ENCODE results near the gene HS1BP3. TPM values are rescaled to one million over a fixed set of nuclear protein-coding genes. Genes with fewer than 3 reads are reported as not detected.

The HS1BP3 gene
- total RNA-seq, 1 experiment from 2014 or later, result 12.8 TPM

DNA sequence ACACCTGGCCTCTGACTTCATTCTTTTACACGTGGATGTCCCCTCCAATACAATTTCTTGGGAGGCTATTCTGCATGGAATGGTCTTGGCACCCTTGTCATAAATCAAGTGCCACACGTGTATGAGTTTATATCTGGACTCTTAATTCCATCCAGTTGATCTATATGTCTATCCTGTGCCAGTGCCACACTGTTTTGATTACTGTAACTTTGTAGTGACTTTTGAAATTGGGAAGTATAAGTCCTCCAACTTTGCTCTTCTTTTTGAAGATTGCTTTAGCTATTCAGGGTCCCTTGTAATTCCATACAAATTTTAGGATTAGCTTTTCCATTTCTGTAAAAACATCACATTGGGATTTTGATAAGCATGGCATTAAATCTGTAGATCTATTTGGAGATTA is 43.5 kb downstream of the HS1BP3 start:
- Histone ChIP-seq H3K9me2 (replicated peaks; ENCODE audit: insufficient read depth, low read length) (no peaks in the 10 kb centered on the region), H3K9me3 (ENCODE audit: low read length) (no peaks in the 10 kb centered on the region), H3K4me1 (ENCODE audit: low read length) (no peaks in the 10 kb centered on the region), H3K9ac (ENCODE audit: low read length) (no peak overlapping the region), H3K4me3 (ENCODE audit: low read length) (no peak overlapping the region), H3K4me2 (ENCODE audit: low read depth, low read length, poor library complexity, severe bottlenecking) (no peak overlapping the region), H4K20me1 (ENCODE audit: insufficient read depth, low read depth, low read length) (no peaks in the 10 kb centered on the region), H2AFZ (ENCODE audit: low read length) (no peak overlapping the region), H3K27ac (ENCODE audit: low read length) (no peak overlapping the region), H3K27me3 (ENCODE audit: low read length) (no peaks in the 10 kb centered on the region), H3K36me3 (ENCODE audit: insufficient read depth, low read length) (no peaks in the 10 kb centered on the region), H3K79me2 (ENCODE audit: low read length) (no peaks in the 10 kb centered on the region)
- no peak for DNase-seq

- no peak overlapping the region for H3K27ac ChIP-seq (ENCODE audit: low read length)
- no peak overlapping the region for H3K4me3 ChIP-seq (ENCODE audit: low read length)
- H4K20me1 ChIP-seq (ENCODE audit: insufficient read depth, low read depth, low read length), result no peaks in the 10 kb centered on the region
- no peaks in the 10 kb centered on the region for H3K79me2 ChIP-seq (ENCODE audit: low read length)
- no peak overlapping the region for H3K9ac ChIP-seq (ENCODE audit: low read length)
- H2AFZ ChIP-seq (ENCODE audit: low read length), result no peak overlapping the region
- H3K9me2 ChIP-seq (replicated peaks; ENCODE audit: insufficient read depth, low read length), result no peaks in the 10 kb centered on the region
- no peaks in the 10 kb centered on the region for H3K27me3 ChIP-seq (ENCODE audit: low read length)
- no peaks in the 10 kb centered on the region for H3K9me3 ChIP-seq (ENCODE audit: low read length)
- no peak overlapping the region for H3K4me2 ChIP-seq (ENCODE audit: low read depth, low read length, poor library complexity, severe bottlenecking)
- H3K4me1 ChIP-seq (ENCODE audit: low read length), result no peaks in the 10 kb centered on the region
- H3K36me3 ChIP-seq (ENCODE audit: insufficient read depth, low read length), result no peaks in the 10 kb centered on the region
- no peak for DNase-seq
Measured at GRCh38 chr2:20606198-20606597, 44.7 kb downstream of the HS1BP3 start.

- Histone ChIP-seq H3K27ac (ENCODE audit: low read length) (no peak overlapping the region), H3K36me3 (ENCODE audit: insufficient read depth, low read length) (no peaks in the 10 kb centered on the region), H2AFZ (ENCODE audit: low read length) (no peak overlapping the region), H3K4me2 (ENCODE audit: low read depth, low read length, poor library complexity, severe bottlenecking) (no peak overlapping the region), H3K79me2 (ENCODE audit: low read length) (no peaks in the 10 kb centered on the region), H3K27me3 (ENCODE audit: low read length) (no peaks in the 10 kb centered on the region), H3K9me3 (ENCODE audit: low read length) (no peaks in the 10 kb centered on the region), H3K9me2 (replicated peaks; ENCODE audit: insufficient read depth, low read length) (no peaks in the 10 kb centered on the region), H4K20me1 (ENCODE audit: insufficient read depth, low read depth, low read length) (peaks cover 4% of the 10 kb centered on the region; the same call in 1 of the 2 replicates), H3K4me1 (ENCODE audit: low read length) (no peaks in the 10 kb centered on the region), H3K4me3 (ENCODE audit: low read length) (no peak overlapping the region), H3K9ac (ENCODE audit: low read length) (no peak overlapping the region)
- DNase-seq, result no peak
Measured at GRCh38 chr2:20604951-20605381, 45.9 kb downstream of the HS1BP3 start.

- H3K4me2 ChIP-seq (ENCODE audit: low read depth, low read length, poor library complexity, severe bottlenecking), result no peak overlapping the region
- no peak overlapping the region for H3K27ac ChIP-seq (ENCODE audit: low read length)
- no peaks in the 10 kb centered on the region for H3K9me2 ChIP-seq (replicated peaks; ENCODE audit: insufficient read depth, low read length)
- no peak overlapping the region for H3K9ac ChIP-seq (ENCODE audit: low read length)
- DNase-seq, result no peak
- no peaks in the 10 kb centered on the region for H3K4me1 ChIP-seq (ENCODE audit: low read length)
- H3K79me2 ChIP-seq (ENCODE audit: low read length), result no peaks in the 10 kb centered on the region
- no peaks in the 10 kb centered on the region for H3K27me3 ChIP-seq (ENCODE audit: low read length)
- no peaks in the 10 kb centered on the region for H3K9me3 ChIP-seq (ENCODE audit: low read length)
- no peak overlapping the region for H2AFZ ChIP-seq (ENCODE audit: low read length)
- H4K20me1 ChIP-seq (ENCODE audit: insufficient read depth, low read depth, low read length), result peaks cover 6% of the 10 kb centered on the region; the same call in 1 of the 2 replicates
- no peak overlapping the region for H3K4me3 ChIP-seq (ENCODE audit: low read length)
- H3K36me3 ChIP-seq (ENCODE audit: insufficient read depth, low read length), result no peaks in the 10 kb centered on the region
Measured at GRCh38 chr2:20604401-20604911, 46.4 kb downstream of the HS1BP3 start.

GRCh38 chr2:20603791-20604190 is 47.1 kb downstream of the HS1BP3 start:
- H3K9me3 ChIP-seq (ENCODE audit: low read length), result no peaks in the 10 kb centered on the region
- no peaks in the 10 kb centered on the region for H3K9me2 ChIP-seq (replicated peaks; ENCODE audit: insufficient read depth, low read length)
- no peak overlapping the region for H3K4me3 ChIP-seq (ENCODE audit: low read length)
- no peak for DNase-seq
- no peaks in the 10 kb centered on the region for H3K27me3 ChIP-seq (ENCODE audit: low read length)
- no peak overlapping the region for H3K27ac ChIP-seq (ENCODE audit: low read length)
- no peaks in the 10 kb centered on the region for H3K4me1 ChIP-seq (ENCODE audit: low read length)
- no peaks in the 10 kb centered on the region for H3K36me3 ChIP-seq (ENCODE audit: insufficient read depth, low read length)
- H4K20me1 ChIP-seq (ENCODE audit: insufficient read depth, low read depth, low read length), result peaks cover 6% of the 10 kb centered on the region; the same call in 1 of the 2 replicates
- no peak overlapping the region for H2AFZ ChIP-seq (ENCODE audit: low read length)
- no peak overlapping the region for H3K9ac ChIP-seq (ENCODE audit: low read length)
- no peak overlapping the region for H3K4me2 ChIP-seq (ENCODE audit: low read depth, low read length, poor library complexity, severe bottlenecking)
- H3K79me2 ChIP-seq (ENCODE audit: low read length), result no peaks in the 10 kb centered on the region

DNA sequence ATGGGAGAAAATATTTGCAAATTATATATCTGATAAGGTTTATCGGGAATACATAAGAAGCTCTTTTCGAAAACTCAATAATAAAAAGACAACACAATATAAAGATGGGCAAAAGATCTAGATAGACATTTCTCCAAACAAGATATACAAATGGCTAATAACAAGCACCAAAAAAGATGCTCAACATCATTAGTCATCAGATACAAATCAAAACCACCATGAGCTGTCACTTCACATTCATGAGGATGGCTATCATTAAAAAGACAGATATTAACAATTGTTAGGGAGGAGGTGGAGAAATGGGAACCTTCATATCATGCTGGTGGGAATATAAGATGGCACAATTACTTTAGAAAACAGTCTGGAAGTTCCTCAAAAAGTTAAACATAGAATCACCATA is 48.1 kb downstream of the HS1BP3 start:
- Histone ChIP-seq H3K9ac (ENCODE audit: low read length) (no peak overlapping the region), H3K27ac (ENCODE audit: low read length) (no peak overlapping the region), H3K4me3 (ENCODE audit: low read length) (no peak overlapping the region), H3K4me1 (ENCODE audit: low read length) (peaks cover 1% of the 10 kb centered on the region; the same call in 1 of the 2 replicates), H3K4me2 (ENCODE audit: low read depth, low read length, poor library complexity, severe bottlenecking) (no peak overlapping the region), H2AFZ (ENCODE audit: low read length) (no peak overlapping the region), H3K79me2 (ENCODE audit: low read length) (no peaks in the 10 kb centered on the region), H3K9me2 (replicated peaks; ENCODE audit: insufficient read depth, low read length) (no peaks in the 10 kb centered on the region), H3K9me3 (ENCODE audit: low read length) (no peaks in the 10 kb centered on the region), H3K27me3 (ENCODE audit: low read length) (no peaks in the 10 kb centered on the region), H3K36me3 (ENCODE audit: insufficient read depth, low read length) (no peaks in the 10 kb centered on the region), H4K20me1 (ENCODE audit: insufficient read depth, low read depth, low read length) (peaks cover 6% of the 10 kb centered on the region; the same call in 1 of the 2 replicates)
- DNase-seq, result no peak

DNA sequence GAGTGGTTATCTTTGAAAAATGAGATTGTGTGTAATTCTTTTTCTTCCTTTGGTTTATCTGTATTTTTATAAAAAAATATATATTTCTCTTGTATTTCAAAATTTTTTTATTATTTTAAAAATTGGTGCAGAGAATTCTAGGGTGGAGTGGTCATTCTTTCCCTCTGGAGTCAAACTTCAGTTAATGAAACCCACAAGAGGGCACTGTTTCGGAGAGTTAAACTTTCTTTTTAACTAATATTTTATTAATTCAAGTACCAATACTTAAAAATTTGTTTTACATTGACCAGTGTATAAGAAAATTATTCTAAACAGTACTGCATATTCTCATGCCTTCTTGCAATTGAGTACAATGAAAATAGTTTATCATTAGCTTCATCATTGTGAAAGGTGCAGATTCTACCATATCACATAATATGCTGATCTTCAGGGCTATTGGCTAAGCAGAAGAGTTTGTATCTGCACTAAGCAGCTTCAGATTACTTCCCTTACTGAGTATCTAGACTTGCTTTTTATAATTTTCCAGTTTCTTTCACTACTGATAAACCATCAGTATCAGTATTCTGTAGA is 50.1 kb downstream of the HS1BP3 start:
- no peak overlapping the region for H3K4me2 ChIP-seq (ENCODE audit: low read depth, low read length, poor library complexity, severe bottlenecking)
- no peak overlapping the region for H3K27ac ChIP-seq (ENCODE audit: low read length)
- H3K4me1 ChIP-seq (ENCODE audit: low read length), result peaks cover 21% of the 10 kb centered on the region
- H3K4me3 ChIP-seq (ENCODE audit: low read length), result no peak overlapping the region
- H3K79me2 ChIP-seq (ENCODE audit: low read length), result no peaks in the 10 kb centered on the region
- H2AFZ ChIP-seq (ENCODE audit: low read length), result no peak overlapping the region
- peaks cover 10% of the 10 kb centered on the region; the same call in 1 of the 2 replicates for H4K20me1 ChIP-seq (ENCODE audit: insufficient read depth, low read depth, low read length)
- DNase-seq, result no peak
- H3K36me3 ChIP-seq (ENCODE audit: insufficient read depth, low read length), result no peaks in the 10 kb centered on the region
- H3K9me2 ChIP-seq (replicated peaks; ENCODE audit: insufficient read depth, low read length), result no peaks in the 10 kb centered on the region
- no peaks in the 10 kb centered on the region for H3K27me3 ChIP-seq (ENCODE audit: low read length)
- no peaks in the 10 kb centered on the region for H3K9me3 ChIP-seq (ENCODE audit: low read length)
- no peak overlapping the region for H3K9ac ChIP-seq (ENCODE audit: low read length)

- DNase-seq, result no peak
- H3K27ac ChIP-seq (ENCODE audit: low read length), result no peak overlapping the region
- no peaks in the 10 kb centered on the region for H3K27me3 ChIP-seq (ENCODE audit: low read length)
- no peak overlapping the region for H2AFZ ChIP-seq (ENCODE audit: low read length)
- no peaks in the 10 kb centered on the region for H3K79me2 ChIP-seq (ENCODE audit: low read length)
- no peak overlapping the region for H3K9ac ChIP-seq (ENCODE audit: low read length)
- H3K4me2 ChIP-seq (ENCODE audit: low read depth, low read length, poor library complexity, severe bottlenecking), result no peak overlapping the region
- H3K4me1 ChIP-seq (ENCODE audit: low read length), result peaks cover 29% of the 10 kb centered on the region
- no peaks in the 10 kb centered on the region for H3K9me3 ChIP-seq (ENCODE audit: low read length)
- H3K9me2 ChIP-seq (replicated peaks; ENCODE audit: insufficient read depth, low read length), result no peaks in the 10 kb centered on the region
- H3K4me3 ChIP-seq (ENCODE audit: low read length), result no peak overlapping the region
- H3K36me3 ChIP-seq (ENCODE audit: insufficient read depth, low read length), result no peaks in the 10 kb centered on the region
- peaks cover 17% of the 10 kb centered on the region; the same call in 1 of the 2 replicates for H4K20me1 ChIP-seq (ENCODE audit: insufficient read depth, low read depth, low read length)
Measured at GRCh38 chr2:20599861-20600461, 50.9 kb downstream of the HS1BP3 start.
